GM19035 (cell line): ENCODE results near the gene PLA2G15.

Experiments used
- ATAC-seq: cut with Tn5 transposase; IDR thresholded peaks from one replicate; pipeline ENCODE4 v1.9.1; 2021; ENCODE audit not compliant: unreplicated experiment

Gene PLA2G15

GRCh38 chr16:68296693-68297092 is 51.5 kb downstream of the PLA2G15 start:
- no peak for ATAC-seq

DNA sequence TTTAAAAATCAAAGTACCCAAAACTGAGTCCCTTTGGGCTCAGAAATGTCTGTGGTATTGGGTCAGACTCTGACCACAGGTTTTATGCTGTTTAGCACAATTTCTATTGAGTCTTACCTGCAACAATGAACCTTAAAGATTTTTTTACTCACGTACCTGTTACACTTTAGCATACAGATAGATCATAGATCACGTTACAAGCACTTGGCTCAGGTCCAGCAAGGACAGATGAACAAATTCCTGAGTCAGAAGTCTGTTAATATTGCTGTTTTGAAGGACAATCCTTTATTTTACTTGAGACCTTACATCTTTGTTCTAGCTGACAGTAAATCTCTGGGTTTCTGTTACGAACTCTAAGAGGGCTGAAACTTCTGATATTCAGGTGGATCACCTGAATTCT is 52.7 kb downstream of the PLA2G15 start:
- no peak for ATAC-seq

GRCh38 chr16:68298312-68298711 is 53.1 kb downstream of the PLA2G15 start:
- ATAC-seq = no peak

GRCh38 chr16:68298907-68299561 is 53.9 kb downstream of the PLA2G15 start:
- no peak for ATAC-seq

- ATAC-seq = no peak
Observed at GRCh38 chr16:68299571-68300453, 54.6 kb downstream of the PLA2G15 start.

DNA sequence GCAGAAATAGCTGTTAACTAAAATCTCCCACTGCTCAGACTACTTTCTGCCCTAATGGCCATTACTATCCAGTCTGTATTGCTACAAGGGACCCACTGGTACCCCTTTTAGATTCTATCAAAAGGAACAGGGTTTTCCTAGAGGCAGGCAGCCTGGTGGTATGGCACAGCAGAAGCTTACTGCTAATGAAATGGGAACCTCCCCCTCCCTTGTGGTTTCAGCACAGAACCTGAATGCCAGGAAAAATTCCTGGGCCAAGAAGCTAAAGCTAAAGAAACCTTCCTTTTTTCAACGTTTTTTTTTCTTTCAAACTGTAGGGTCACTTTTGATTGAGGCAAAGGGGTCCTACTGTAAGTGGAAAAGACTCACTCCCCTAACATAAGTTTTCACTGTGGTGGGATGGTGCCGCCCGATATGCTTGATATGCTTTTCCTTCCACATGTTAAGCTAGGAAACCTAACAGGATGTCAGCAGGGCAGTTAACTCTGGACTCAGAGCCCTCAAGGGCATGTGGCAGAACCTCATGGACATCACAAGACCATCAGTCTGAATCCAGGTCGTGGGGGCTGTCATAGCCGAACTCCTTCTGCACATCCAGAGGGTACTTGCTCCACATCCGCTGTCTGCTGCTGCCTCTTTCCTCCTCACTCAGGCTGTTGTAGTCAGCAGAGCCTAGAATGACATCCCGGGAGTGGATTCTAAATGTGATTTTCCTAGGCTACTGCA is 55.7 kb downstream of the PLA2G15 start:
- no peak for ATAC-seq

GRCh38 chr16:68306633-68307032 is 61.5 kb downstream of the PLA2G15 start:
- ATAC-seq = no peak

GRCh38 chr16:68309799-68310198 is 64.6 kb downstream of the PLA2G15 start:
- no peak for ATAC-seq

- ATAC-seq = no peak
Observed at GRCh38 chr16:68310437-68310773, 65.2 kb downstream of the PLA2G15 start.
